NT2/D1 (cell line): ENCODE results near the gene ISX.

ENCODE experiments used
- SUZ12 ChIP-seq: IDR thresholded peaks from 2 replicates; pipeline ENCODE4 v1.6.1; 2011; ENCODE audit not compliant: insufficient read length, insufficient read depth; ENCODE audit errors: extremely low read depth
- YY1 ChIP-seq: IDR thresholded peaks from 2 replicates; pipeline ENCODE4 v1.6.1; 2011; ENCODE audit not compliant: insufficient read length, insufficient read depth
- ZNF274 ChIP-seq: IDR thresholded peaks from 2 replicates; pipeline ENCODE4 v1.6.1; 2011; ENCODE audit warnings: mild to moderate bottlenecking, low read depth, low read length

DNA sequence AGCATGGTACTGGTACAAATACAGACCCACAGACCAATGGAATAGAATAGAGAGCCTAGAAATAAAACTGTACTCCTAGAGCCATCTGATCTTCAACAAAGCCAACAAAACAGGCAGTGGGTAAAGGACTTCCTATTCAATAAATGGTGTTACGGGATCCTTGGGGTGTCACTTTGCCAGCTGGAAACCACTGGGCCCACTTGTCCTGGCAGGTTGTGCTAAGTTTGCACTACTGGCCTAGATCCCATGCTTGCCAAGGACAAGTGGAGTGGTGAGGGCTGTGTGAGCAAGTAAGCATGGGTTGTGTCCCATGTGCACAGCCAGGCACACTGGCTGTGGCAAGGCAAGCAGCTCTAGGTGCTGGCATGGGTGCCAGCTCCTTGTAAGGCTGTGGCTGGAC, 8.8 kb upstream of the ISX start:
- TF ChIP-seq ZNF274, result no peak
- no peak for TF ChIP-seq YY1
- no peak for TF ChIP-seq SUZ12
